Duodenal mucosa (tissue), 2 donors: ENCODE data around the gene TNKS2.

Experiments used
- H3K27ac ChIP-seq: one replicate; pipeline ENCODE4 v1.7.0; 2013; ENCODE audit warnings: low read depth, low read length
- H3K27me3 ChIP-seq, 2 donors: one replicate each; pipeline ENCODE4 v1.7.0; 2013; ENCODE audit warnings: low read length in 2 of 2, control low read depth in 1 of 2; ENCODE audit not compliant: insufficient read depth in 2 of 2, control insufficient read depth in 1 of 2
- H3K36me3 ChIP-seq, 2 donors: one replicate each; pipeline ENCODE4 v1.7.0; 2013; ENCODE audit warnings: low read length in 2 of 2, control low read depth in 1 of 2; ENCODE audit not compliant: insufficient read depth in 2 of 2, control insufficient read depth in 1 of 2
- H3K4me1 ChIP-seq, 2 donors: one replicate each; pipeline ENCODE4 v1.7.0; 2013; ENCODE audit warnings: low read length in 2 of 2, control low read depth in 1 of 2; ENCODE audit not compliant: insufficient read depth in 2 of 2, control insufficient read depth in 1 of 2
- H3K4me3 ChIP-seq, 2 donors: one replicate each; pipeline ENCODE4 v1.7.0; 2013; ENCODE audit warnings: low read length in 2 of 2, low read depth in 1 of 2
- H3K9ac ChIP-seq, 2 donors: one replicate each; pipeline ENCODE4 v1.7.0; 2013; ENCODE audit warnings: low read length in 2 of 2, low read depth in 1 of 2
- H3K9me3 ChIP-seq, 2 donors: one replicate each; pipeline ENCODE4 v1.7.0; 2013; ENCODE audit warnings: low read length in 2 of 2, control low read depth in 1 of 2; ENCODE audit not compliant: control insufficient read depth in 1 of 2

Gene TNKS2

GRCh38 chr10:91860885-91861284 is 62.7 kb downstream of the TNKS2 start:
- H3K27ac ChIP-seq, result no peak overlapping the region
- no peak overlapping the region for H3K9ac ChIP-seq
- no peaks in the 10 kb centered on the region for H3K27me3 ChIP-seq
- H3K9me3 ChIP-seq, result no peaks in the 10 kb centered on the region
- H3K4me3 ChIP-seq, result no peak overlapping the region
- peaks cover 33 to 76% of the 10 kb centered on the region in 2 donors for H3K36me3 ChIP-seq
- H3K4me1 ChIP-seq, result no peaks in the 10 kb centered on the region

GRCh38 chr10:91864099-91864498 is 65.9 kb downstream of the TNKS2 start:
- Histone ChIP-seq H3K27me3 (no peaks in the 10 kb centered on the region), H3K4me3 (no peak overlapping the region), H3K36me3 (peaks cover 19 to 52% of the 10 kb centered on the region in 2 donors), H3K27ac (no peak overlapping the region), H3K4me1 (no peaks in the 10 kb centered on the region), H3K9ac (no peak overlapping the region), H3K9me3 (no peaks in the 10 kb centered on the region)

- Histone ChIP-seq H3K27ac (no peak overlapping the region), H3K4me1 (no peaks in the 10 kb centered on the region), H3K9me3 (no peaks in the 10 kb centered on the region), H3K27me3 (no peaks in the 10 kb centered on the region), H3K4me3 (no peak overlapping the region), H3K9ac (no peak overlapping the region), H3K36me3 (peaks cover 19 to 46% of the 10 kb centered on the region in 2 donors)
These were observed 66.5 kb downstream of the TNKS2 start for GRCh38 chr10:91864744-91865143.

- H3K27me3 ChIP-seq, result no peaks in the 10 kb centered on the region
- no peak overlapping the region for H3K27ac ChIP-seq
- H3K9ac ChIP-seq, result no peak overlapping the region
- H3K36me3 ChIP-seq, result peaks cover 16 to 38% of the 10 kb centered on the region in 2 donors
- no peaks in the 10 kb centered on the region for H3K9me3 ChIP-seq
- no peak overlapping the region for H3K4me3 ChIP-seq
- H3K4me1 ChIP-seq, result no peaks in the 10 kb centered on the region
These were observed 67.4 kb downstream of the TNKS2 start for GRCh38 chr10:91865562-91866081.

GRCh38 chr10:91875156-91875555 is 76.9 kb downstream of the TNKS2 start:
- Histone ChIP-seq H3K4me3 (no peak overlapping the region), H3K27me3 (no peaks in the 10 kb centered on the region), H3K36me3 (no peaks in the 10 kb centered on the region), H3K27ac (no peak overlapping the region), H3K9ac (no peak overlapping the region), H3K9me3 (no peaks in the 10 kb centered on the region), H3K4me1 (no peaks in the 10 kb centered on the region)

GRCh38 chr10:91875779-91876178 is 77.6 kb downstream of the TNKS2 start:
- Histone ChIP-seq H3K4me1 (no peaks in the 10 kb centered on the region), H3K27me3 (no peaks in the 10 kb centered on the region), H3K36me3 (no peaks in the 10 kb centered on the region), H3K4me3 (no peak overlapping the region), H3K9me3 (no peaks in the 10 kb centered on the region), H3K9ac (no peak overlapping the region), H3K27ac (no peak overlapping the region)

- Histone ChIP-seq H3K4me1 (peaks cover 8 to 10% of the 10 kb centered on the region in 2 donors), H3K4me3 (no peak overlapping the region), H3K27ac (no peak overlapping the region), H3K9ac (no peak overlapping the region), H3K9me3 (no peaks in the 10 kb centered on the region), H3K36me3 (no peaks in the 10 kb centered on the region), H3K27me3 (no peaks in the 10 kb centered on the region)
These were observed 81.4 kb downstream of the TNKS2 start for GRCh38 chr10:91879515-91880170.

GRCh38 chr10:91880310-91880709 is 82.1 kb downstream of the TNKS2 start:
- no peaks in the 10 kb centered on the region for H3K9me3 ChIP-seq
- no peak overlapping the region for H3K27ac ChIP-seq
- no peak overlapping the region for H3K4me3 ChIP-seq
- no peaks in the 10 kb centered on the region for H3K36me3 ChIP-seq
- peaks cover 8 to 10% of the 10 kb centered on the region in 2 donors for H3K4me1 ChIP-seq
- H3K9ac ChIP-seq, result no peak overlapping the region
- no peaks in the 10 kb centered on the region for H3K27me3 ChIP-seq

GRCh38 chr10:91883549-91884444 is 85.6 kb downstream of the TNKS2 start:
- Histone ChIP-seq H3K27me3 (peaks cover 12 to 14% of the 10 kb centered on the region in 2 donors), H3K4me1 (peaks cover 18 to 19% of the 10 kb centered on the region in 2 donors), H3K9me3 (no peaks in the 10 kb centered on the region), H3K9ac (peak overlapping the region in 1 of 2 donors; percentile 41), H3K36me3 (no peaks in the 10 kb centered on the region), H3K27ac (no peak overlapping the region), H3K4me3 (peak overlapping the region; percentile 38 to 55)

- H3K4me1 ChIP-seq, result peaks cover 18 to 19% of the 10 kb centered on the region in 2 donors
- H3K9ac ChIP-seq, result no peak overlapping the region
- no peaks in the 10 kb centered on the region for H3K36me3 ChIP-seq
- peaks cover 12 to 14% of the 10 kb centered on the region in 2 donors for H3K27me3 ChIP-seq
- no peak overlapping the region for H3K27ac ChIP-seq
- no peak overlapping the region for H3K4me3 ChIP-seq
- H3K9me3 ChIP-seq, result no peaks in the 10 kb centered on the region
These were observed 86.3 kb downstream of the TNKS2 start for GRCh38 chr10:91884536-91884935.
